Stimulated activated CD8-positive, alpha-beta memory T cell treated with anti-CD3 and anti-CD28 coated beads, Interleukin-7, amount 100 ng/mL, for 24 hours (primary cell): ENCODE data around the gene GOLGA8J.
"Not testable (repeated sequence)": the region's sequence is repeated elsewhere in the genome, so short reads cannot be mapped to it uniquely, and the experiment has no call there.

ENCODE experiments used
- DNase-seq: peaks from one replicate; pipeline ENCODE4 v3.0.0-alpha.2; 2020; ENCODE audit warnings: low read depth

Gene GOLGA8J

DNA sequence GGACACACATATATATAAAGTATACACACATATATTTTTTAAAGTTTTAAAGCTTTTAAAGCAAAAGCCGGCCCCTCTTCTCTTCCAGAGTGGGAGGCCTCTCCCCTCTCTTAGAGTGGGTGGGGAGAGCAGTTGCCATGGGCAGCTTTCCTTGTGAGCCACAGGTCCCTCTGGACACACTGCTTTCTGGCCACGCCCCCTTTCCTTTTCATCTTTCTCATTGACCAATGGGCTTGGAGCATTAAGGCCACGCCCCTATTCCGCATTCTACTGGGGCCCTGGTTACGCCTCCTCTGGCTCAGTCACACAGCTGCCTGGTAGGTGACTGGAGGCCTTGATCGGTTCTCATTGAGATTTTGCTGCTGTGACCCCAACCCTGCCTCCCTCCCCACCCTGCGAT is at the start of gene GOLGA8J:
Gene GOLGA8J, plus strand, starts transcription at position 301 of the 400 bp plus-strand sequence. Its CDS starts 98 bp downstream, at position 399.
- not testable (repeated sequence) for DNase-seq

DNA sequence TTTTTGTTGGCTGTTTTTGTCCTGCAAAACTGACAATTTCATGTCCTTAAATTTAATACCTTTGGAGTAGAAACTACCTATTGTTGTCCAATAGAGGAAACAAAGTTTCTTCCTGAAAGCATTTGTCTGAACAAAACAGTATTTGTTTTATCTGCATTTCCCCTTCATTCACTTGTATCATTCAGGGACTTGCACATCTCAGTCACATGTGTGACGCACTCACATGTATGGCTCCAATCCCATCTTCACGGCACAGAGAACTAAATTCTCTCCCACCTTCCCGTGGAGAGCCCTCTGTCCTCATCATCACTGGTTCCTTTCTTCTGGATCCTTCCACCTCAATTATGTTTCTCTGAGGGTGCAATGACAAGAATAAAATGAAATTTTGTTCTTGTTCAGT is 49.5 kb upstream of the GOLGA8J start:
- no peak for DNase-seq

DNA sequence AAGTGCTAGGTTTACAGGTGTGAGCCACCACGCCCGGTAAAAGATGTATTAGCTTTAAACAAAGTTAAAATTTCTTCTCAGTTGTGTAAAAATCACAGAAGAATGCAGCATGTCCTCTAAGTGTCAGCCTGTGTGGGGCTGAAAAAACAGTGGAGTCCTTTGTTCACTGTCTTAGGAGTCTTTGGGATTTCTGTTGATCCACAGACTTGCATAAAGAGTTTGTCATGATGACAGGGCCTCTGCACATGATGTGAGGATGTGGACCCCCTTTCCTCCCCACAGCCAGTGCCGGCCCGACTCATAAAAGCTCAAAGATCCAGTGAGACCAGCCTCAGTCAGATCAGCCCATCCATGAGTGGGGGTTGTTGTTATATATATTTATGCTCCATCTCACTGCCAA is 49.0 kb upstream of the GOLGA8J start:
- no peak for DNase-seq

- DNase-seq = no peak
Observed at GRCh38 chr15:30036036-30036703, 46.6 kb upstream of the GOLGA8J start.

DNA sequence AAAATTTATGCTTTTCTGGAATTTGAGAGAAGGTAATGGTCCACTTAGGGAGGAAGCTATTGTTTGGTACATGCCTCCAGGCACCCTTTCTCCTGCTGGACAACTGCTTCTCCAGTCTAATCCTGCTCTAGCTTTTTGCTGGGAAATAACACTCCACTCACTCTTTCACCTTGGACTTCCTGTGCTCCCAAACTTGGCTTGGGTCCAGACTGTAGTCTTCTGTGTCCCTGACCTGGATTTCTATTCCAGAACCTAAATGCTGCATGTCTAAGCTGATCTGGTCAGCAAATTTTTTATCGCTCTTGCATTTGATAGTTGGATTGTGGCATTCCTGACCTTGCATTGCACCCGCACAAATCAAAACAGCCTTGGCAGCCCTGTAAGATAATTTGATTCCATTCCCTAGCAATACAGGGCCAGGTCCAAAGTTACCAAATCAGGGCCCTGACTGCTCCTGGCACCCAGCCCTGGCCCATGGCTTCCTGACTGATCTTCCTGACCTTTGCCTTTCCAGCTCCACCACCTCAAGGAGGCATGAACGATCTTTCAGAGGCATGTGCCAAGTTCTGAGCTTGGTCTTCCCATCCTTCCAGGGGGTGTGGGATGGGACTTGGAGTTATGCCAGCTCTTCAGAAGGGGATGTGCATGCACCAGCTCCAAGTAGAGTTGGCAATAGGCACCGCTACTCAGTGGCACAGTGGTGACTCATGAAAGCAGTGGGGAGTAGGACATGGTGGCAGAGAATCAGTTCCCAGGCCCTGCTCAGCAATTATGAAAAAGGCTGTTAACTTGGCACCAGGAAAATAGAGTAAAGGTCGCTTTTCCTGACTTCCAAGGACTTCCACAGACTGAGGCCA is 43.9 kb upstream of the GOLGA8J start:
- DNase-seq = no peak

DNA sequence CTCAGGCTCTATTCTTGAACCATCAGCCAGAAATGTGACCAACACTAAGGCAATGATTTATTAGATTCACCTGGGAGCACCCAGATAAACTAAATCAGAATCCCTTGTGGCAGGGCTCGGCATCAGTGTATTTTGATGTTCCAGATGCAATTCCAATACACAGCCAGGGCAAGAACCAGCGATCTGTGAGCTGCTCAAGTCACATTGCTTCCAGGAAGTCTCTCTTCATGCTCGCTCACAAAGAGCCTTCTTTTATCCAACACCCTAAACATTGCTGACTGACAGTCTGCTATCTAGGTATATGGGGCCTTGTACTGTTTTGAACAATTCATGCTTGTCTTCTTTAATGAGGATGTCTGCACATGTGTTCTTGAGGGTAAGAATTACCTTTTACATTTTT is 40.9 kb upstream of the GOLGA8J start:
- DNase-seq = no peak

- no peak for DNase-seq
Observed at GRCh38 chr15:30042556-30042955, 40.2 kb upstream of the GOLGA8J start.

DNA sequence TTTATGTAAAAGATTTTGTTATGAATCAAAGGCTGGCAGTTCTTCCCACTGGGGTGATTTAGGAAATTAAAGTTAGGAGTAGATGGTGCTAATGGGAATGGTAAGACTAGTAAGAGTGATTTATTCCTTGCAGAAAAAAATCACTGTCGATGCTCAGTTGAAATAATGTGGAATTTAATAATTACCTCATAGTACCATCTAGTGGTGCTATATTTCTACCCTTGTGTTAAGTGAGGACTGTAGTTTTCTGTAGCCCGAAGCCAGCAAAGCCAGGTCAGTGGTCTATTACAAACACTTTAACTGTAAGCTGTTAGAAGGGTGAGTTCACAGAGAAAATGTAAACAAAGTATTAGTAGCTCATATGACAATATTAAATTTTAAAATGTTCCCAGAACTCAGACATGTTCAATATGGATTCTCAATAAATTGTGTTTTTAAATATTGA is 39.5 kb upstream of the GOLGA8J start:
- no peak for DNase-seq

DNA sequence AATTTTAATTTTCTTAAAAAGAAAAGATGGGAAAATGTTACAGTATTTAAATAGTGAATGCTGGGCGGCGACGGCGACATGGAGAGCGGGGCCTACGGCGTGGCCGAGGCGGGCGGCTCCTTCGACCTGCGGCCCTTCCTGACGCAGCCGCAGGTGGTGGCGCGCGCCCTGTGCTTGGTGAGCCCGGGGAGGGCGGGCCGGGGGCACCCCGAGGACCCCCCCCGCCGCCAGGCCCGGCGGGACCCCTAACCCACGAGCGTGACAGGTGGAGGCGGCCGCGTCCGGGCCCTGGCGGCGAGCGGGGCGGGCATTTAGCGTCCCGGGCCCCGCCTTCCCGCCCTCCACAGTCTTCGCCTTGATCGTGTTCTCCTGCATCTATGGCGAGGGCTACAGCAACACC is 38.4 kb upstream of the GOLGA8J start:
- no peak for DNase-seq

GRCh38 chr15:30044826-30045225 is 37.9 kb upstream of the GOLGA8J start:
- DNase-seq = not testable (repeated sequence)

GRCh38 chr15:30045248-30046041 is 37.3 kb upstream of the GOLGA8J start:
- DNase-seq = not testable (repeated sequence)

DNA sequence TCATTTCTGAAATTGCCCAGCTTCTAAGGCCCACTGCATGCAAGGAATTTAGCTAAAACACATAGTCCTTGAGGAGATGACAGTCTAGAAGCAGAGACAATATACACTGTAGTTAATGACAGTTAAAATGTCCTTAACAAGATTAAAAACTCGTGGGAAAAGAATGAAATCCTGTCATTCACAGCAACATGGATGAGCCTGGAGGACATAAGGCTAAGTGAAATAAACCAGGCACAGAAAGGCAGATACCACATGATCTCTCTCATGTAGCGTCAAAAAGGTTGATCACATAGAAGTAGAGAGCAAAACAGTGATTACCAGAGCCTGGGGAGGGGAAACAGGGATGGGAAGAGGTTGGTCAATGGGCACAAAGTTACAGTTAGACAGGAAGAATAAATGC is 36.3 kb upstream of the GOLGA8J start:
- DNase-seq = no peak

- DNase-seq = no peak
Observed at GRCh38 chr15:30055604-30056003, 27.2 kb upstream of the GOLGA8J start.

- no peak for DNase-seq
Observed at GRCh38 chr15:30056166-30056565, 26.6 kb upstream of the GOLGA8J start.

DNA sequence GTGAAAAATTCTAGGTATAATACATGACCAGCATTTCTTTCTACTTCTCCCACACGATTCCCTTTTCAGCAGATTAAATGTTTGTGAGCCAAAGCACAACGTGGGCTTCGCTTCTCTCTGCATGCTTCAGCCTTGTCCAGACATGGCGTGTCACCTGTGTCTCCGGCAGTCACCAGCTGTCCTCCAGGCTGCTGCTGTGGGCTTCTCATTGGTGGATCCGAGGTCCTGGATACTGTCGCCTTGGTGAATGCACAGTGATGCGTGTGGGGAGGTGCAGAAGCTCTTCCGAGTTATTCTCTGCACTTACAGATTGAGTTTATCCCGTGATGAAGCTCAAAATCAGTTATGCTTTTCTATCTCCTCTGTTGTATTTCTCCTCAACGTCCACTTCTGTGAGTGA is 23.0 kb upstream of the GOLGA8J start:
- DNase-seq = no peak

DNA sequence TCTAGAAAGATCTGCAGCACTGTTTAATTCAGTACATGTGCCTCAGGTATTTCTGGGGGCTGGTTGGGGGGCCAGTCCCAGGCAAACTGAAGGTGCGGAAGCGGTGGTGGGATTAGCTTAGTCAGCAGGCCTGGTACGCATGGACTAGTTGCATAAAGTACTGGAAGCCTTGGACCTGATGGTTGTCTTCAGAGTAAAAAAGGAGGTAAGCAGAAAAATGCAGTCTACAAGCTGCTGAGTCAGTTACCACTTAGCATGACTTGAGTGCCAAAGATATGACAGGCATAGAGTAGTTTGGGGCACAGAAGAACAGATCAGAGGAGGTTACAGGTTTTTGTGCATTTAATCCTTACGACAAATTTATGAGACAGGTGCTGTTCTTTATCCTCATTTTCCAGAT is 19.9 kb upstream of the GOLGA8J start:
- no peak for DNase-seq

DNA sequence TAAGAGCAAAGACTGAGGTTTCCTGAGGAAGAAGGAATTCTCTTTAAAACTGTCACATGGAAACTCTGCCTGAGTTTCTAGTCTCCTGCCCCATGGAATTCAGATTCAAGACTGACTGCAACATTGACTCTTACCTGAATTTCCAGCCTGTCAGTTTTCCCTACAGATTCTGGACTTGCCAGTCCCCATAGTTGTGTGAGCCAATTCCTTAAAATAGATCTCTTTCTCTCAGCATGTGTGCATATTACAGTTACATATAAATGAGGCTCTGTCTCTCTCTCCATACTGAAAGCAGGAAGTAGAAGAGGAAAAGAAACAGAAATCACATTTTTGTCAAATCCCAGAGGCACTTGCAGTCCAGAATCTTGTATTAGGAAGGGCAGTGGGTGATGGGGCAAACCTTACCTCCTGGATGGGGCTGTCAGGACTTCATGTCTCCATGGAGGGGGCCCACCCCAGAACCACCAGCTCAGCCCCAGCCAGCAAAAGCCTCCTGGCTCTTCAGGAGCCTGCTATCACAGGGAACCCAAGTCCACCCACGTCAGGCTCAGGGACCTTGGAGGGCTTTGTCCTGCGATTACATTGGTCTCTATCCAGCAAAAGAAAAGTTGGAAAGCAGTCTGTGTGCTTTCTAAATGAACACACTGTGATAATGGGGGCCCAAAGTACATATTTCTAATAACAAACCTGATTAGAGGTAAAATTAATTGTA is 18.8 kb upstream of the GOLGA8J start:
- no peak for DNase-seq

GRCh38 chr15:30065025-30065801 is 17.5 kb upstream of the GOLGA8J start:
- no peak for DNase-seq

DNA sequence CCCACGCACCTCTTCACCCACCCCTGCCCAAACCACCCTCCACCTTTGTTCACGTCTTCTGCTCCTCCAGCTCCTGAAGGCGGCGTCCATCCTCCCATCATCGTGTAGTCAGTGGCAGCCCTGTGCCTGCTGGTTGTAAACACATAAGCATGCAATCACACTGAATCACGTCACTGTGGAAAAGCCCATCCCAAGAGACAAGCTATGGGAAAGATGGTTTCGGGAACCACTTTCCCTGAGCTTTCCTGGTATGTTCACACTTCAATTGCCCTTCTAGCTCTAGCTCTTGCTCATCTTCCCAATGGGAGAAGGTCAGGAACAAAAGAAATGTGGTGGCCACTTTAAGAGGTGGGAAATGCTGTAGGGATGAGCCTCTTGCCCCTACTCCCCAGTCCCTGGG is 14.4 kb upstream of the GOLGA8J start:
- no peak for DNase-seq

DNA sequence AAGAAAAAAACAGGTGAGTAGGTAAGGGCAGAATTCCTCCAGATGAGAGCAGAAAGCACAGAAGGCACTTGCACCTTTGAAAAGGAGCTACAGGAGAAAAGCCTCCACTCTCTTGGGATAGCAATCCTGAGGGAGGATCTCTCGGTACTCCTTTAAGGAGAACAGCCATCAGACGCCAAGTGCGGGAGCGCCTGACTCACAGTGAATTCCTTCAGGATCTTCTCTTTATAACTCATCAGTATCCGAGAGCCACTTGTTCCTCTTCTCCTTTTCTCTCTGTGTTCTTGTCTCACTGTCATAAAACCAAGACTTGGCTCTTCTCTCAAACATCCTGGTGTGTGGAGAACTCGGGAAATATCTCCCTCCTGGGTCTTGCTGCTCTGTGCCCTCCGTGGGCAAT is 10.1 kb upstream of the GOLGA8J start:
- no peak for DNase-seq

GRCh38 chr15:30073915-30074314 is 8.8 kb upstream of the GOLGA8J start:
- DNase-seq = no peak
